ENCODE measurements around the gene TLR7. TPM values are rescaled to one million over a fixed set of nuclear protein-coding genes. Genes with fewer than 3 reads are reported as not detected.

TLR7 gene
- total and polyA plus RNA-seq, 2 donors from 2014 or later = 0.52 to 1.7 TPM

DNA sequence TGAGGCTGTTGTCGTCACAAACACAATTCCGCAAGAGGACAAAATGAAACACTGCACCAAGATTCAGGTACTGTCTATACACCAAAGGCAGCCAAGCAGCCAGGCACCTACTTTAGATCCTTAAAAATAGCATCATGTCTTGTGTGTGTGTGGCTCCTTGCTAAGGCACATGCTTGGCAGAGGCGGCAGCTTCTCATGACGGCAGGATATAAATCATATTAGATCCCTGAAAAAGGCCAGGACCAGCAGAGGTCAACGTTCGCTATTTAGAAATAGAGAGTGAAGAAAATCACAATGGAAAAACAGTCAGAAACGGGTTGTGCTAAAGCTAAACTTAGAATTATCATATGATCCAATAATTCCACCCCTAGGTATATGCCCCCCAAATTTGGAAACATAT lies 46.1 kb upstream of the TLR7 start:
- intact Hi-C loops (cut with DNase I) = no loop called here
- no peak overlapping the region for H3K9ac ChIP-seq (ENCODE audit: low read length in 3 of 3)
- no peak for FAIRE-seq

DNA sequence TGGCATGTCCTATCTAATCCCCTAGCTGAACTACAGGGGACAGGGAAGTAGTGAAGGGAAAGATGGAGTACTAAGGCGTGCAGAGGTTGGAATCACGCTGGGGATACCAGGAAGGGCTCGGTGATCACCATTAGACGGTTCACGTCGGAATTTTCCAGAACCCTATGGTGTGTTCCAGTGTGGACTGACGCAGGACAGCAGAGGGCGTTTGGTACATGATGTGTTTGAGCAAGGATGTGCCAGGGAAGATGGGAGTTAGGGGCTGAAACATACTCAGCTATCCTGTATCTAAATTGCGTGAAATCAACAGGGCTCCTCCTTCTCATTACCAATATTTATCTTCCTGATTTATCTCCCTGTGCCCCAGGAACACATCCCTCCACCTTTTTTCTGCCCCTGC lies 41.9 kb upstream of the TLR7 start:
- DNase-seq = no peak
- H3K27ac ChIP-seq (ENCODE audit: low read depth in 2 of 2, low read length in 2 of 2) = no peak overlapping the region
- no peaks in the 10 kb centered on the region for H3K27me3 ChIP-seq (ENCODE audit: control insufficient read depth, insufficient read depth, low read length)
- H3K9ac ChIP-seq (ENCODE audit: low read length in 3 of 3) = no peak overlapping the region
- no peaks in the 10 kb centered on the region for H3K9me3 ChIP-seq (ENCODE audit: control insufficient read depth in 2 of 3, insufficient read depth in 1 of 3, low read length in 3 of 3)
- no peak for FAIRE-seq
- no peak overlapping the region for H3K4me3 ChIP-seq (ENCODE audit: low read length in 3 of 3)
- intact Hi-C loops (cut with DNase I) = no loop called here
- peaks cover 0 to 2% (median 0%) of the 10 kb centered on the region in 3 donors for H3K36me3 ChIP-seq (ENCODE audit: control insufficient read depth in 2 of 3, insufficient read depth in 3 of 3, low read length in 3 of 3)
- TF ChIP-seq, protein P1, sequence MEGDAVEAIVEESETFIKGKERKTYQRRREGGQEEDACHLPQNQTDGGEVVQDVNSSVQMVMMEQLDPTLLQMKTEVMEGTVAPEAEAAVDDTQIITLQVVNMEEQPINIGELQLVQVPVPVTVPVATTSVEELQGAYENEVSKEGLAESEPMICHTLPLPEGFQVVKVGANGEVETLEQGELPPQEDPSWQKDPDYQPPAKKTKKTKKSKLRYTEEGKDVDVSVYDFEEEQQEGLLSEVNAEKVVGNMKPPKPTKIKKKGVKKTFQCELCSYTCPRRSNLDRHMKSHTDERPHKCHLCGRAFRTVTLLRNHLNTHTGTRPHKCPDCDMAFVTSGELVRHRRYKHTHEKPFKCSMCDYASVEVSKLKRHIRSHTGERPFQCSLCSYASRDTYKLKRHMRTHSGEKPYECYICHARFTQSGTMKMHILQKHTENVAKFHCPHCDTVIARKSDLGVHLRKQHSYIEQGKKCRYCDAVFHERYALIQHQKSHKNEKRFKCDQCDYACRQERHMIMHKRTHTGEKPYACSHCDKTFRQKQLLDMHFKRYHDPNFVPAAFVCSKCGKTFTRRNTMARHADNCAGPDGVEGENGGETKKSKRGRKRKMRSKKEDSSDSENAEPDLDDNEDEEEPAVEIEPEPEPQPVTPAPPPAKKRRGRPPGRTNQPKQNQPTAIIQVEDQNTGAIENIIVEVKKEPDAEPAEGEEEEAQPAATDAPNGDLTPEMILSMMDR (IDR thresholded peaks at IDR 0.05; ENCODE audit: borderline replicate concordance, extremely low read depth, insufficient read depth) = no peak
- no peaks in the 10 kb centered on the region for H3K4me1 ChIP-seq (ENCODE audit: control insufficient read depth in 2 of 3, insufficient read depth in 2 of 3, low read depth in 1 of 3, low read length in 3 of 3)

More for the DNA sequence above, 46.1 kb upstream of the TLR7 start:
- TF ChIP-seq, protein P1 (IDR thresholded peaks at IDR 0.05; ENCODE audit: borderline replicate concordance, extremely low read depth, insufficient read depth) = no peak
- H3K27me3 ChIP-seq (ENCODE audit: control insufficient read depth, insufficient read depth, low read length) = no peaks in the 10 kb centered on the region
- peaks cover 0 to 4% (median 0%) of the 10 kb centered on the region in 3 donors for H3K36me3 ChIP-seq (ENCODE audit: control insufficient read depth in 2 of 3, insufficient read depth in 3 of 3, low read length in 3 of 3)
- no peak for DNase-seq
- H3K4me1 ChIP-seq (ENCODE audit: control insufficient read depth in 2 of 3, insufficient read depth in 2 of 3, low read depth in 1 of 3, low read length in 3 of 3) = no peaks in the 10 kb centered on the region
- no peak overlapping the region for H3K4me3 ChIP-seq (ENCODE audit: low read length in 3 of 3)
- no peak overlapping the region for H3K27ac ChIP-seq (ENCODE audit: low read depth in 2 of 2, low read length in 2 of 2)
- no peaks in the 10 kb centered on the region for H3K9me3 ChIP-seq (ENCODE audit: control insufficient read depth in 2 of 3, insufficient read depth in 1 of 3, low read length in 3 of 3)

DNA sequence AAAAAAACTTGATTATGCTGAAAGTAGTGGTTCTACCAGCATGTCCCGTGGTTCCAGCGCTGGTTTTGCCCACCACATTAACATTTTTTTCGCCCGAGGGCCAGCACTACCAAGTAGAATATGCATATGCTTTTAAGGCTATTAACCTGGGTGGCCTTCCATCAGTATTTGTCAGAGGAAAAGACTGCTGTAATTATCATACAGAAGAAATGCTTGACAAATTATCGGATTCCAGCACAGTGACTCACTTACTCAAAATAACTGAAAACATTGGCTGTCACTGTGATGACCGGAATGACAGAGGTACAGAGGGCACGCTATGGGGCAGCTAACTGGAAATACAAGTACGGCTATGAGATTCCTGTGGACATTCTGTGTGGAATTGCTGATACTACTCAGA lies 41.1 kb upstream of the TLR7 start:
- H3K27me3 ChIP-seq (ENCODE audit: control insufficient read depth, insufficient read depth, low read length) = no peaks in the 10 kb centered on the region
- no peaks in the 10 kb centered on the region for H3K9me3 ChIP-seq (ENCODE audit: control insufficient read depth in 2 of 3, insufficient read depth in 1 of 3, low read length in 3 of 3)
- H3K4me3 ChIP-seq (ENCODE audit: low read length in 3 of 3) = no peak overlapping the region
- intact Hi-C loops (cut with DNase I) = no loop called here
- no peaks in the 10 kb centered on the region for H3K4me1 ChIP-seq (ENCODE audit: control insufficient read depth in 2 of 3, insufficient read depth in 2 of 3, low read depth in 1 of 3, low read length in 3 of 3)
- H3K36me3 ChIP-seq (ENCODE audit: control insufficient read depth in 2 of 3, insufficient read depth in 3 of 3, low read length in 3 of 3) = peaks cover 0 to 2% (median 0%) of the 10 kb centered on the region in 3 donors
- H3K9ac ChIP-seq (ENCODE audit: low read length in 3 of 3) = no peak overlapping the region
- FAIRE-seq (no peak), DNase-seq (peak in 1 of 5 donors; percentile 7)
- TF ChIP-seq, protein P1 (IDR thresholded peaks at IDR 0.05; ENCODE audit: borderline replicate concordance, extremely low read depth, insufficient read depth) = no peak
- H3K27ac ChIP-seq (ENCODE audit: low read depth in 2 of 2, low read length in 2 of 2) = no peak overlapping the region

DNA sequence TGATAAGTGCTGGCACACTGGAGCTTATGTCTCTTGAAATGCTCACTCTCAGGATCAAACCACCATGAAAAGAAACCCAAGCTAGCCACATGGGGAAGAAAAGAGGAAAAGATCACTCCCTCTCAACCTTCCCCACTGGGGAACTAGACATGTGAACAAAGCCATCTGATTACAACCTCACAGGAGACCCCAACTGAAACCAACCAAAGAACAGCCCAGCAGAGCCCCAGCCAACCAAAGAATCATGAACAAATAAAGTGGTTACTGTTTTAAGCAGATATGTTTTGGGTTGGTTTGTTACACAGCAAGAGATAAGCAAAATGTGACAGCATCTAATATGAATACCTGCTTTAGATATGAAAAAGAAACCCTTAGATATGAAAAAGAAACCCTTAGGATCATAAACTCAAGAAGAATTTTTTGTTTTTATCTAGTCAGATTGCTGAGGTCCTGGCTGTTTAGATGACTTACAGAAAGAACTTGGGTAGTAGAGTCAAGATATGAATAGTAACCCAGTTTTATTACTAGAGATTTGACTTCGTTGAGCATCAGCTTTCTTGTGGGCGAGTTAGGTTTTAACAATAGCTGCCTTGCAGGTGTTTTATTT lies 23.7 kb upstream of the TLR7 start:
- Histone ChIP-seq H3K36me3 (ENCODE audit: control insufficient read depth in 2 of 3, insufficient read depth in 3 of 3, low read length in 3 of 3) (no peaks in the 10 kb centered on the region), H3K4me3 (ENCODE audit: low read length in 3 of 3) (no peak overlapping the region), H3K9ac (ENCODE audit: low read length in 3 of 3) (no peak overlapping the region), H3K4me1 (ENCODE audit: control insufficient read depth in 2 of 3, insufficient read depth in 2 of 3, low read depth in 1 of 3, low read length in 3 of 3) (no peaks in the 10 kb centered on the region), H3K9me3 (ENCODE audit: control insufficient read depth in 2 of 3, insufficient read depth in 1 of 3, low read length in 3 of 3) (no peaks in the 10 kb centered on the region), H3K27ac (ENCODE audit: low read depth in 2 of 2, low read length in 2 of 2) (no peak overlapping the region), H3K27me3 (ENCODE audit: control insufficient read depth, insufficient read depth, low read length) (no peaks in the 10 kb centered on the region)
- no peak for FAIRE-seq
- intact Hi-C loops (cut with DNase I) = no loop called here
- TF ChIP-seq, protein P1 (IDR thresholded peaks at IDR 0.05; ENCODE audit: borderline replicate concordance, extremely low read depth, insufficient read depth) = no peak
- no peak for DNase-seq
